Endothelial cell of umbilical vein (primary cell): Measurements from ENCODE around the gene SLC44A4. TPM values are rescaled to one million over a fixed set of nuclear protein-coding genes. Genes with fewer than 3 reads are reported as not detected.

Source experiments
- BruUV-seq: library from RNA; stranded (reverse); fragments of 400-500 nt; replicated peaks from 2 replicates; lab custom pipeline; 2021; lab: Mats Ljungman, UMichigan
- CTCF ChIA-PET: fragments of 300-600, 350-600 bp; sonication (Branson Sonifier 250); formaldehyde crosslinking; loops from one replicate; lab custom pipeline; 2021; ENCODE audit warnings: antibody characterized with exemption, inconsistent platforms; lab: Charles Lee
- POLR2A ChIA-PET: fragments of 300-600, 350-600 bp; sonication (Branson Sonifier 250); formaldehyde crosslinking; loops from one replicate; lab custom pipeline; 2021; ENCODE audit warnings: antibody characterized with exemption, inconsistent platforms; lab: Charles Lee
- DNase-seq: peaks from one replicate; pipeline ENCODE4 v3.0.0-alpha.2; 2011; ENCODE audit warnings: low read depth, low spot score
- FAIRE-seq: peaks from 2 replicates; lab custom pipeline; 2011; peaks lifted over from hg19 to GRCh38; lab: Jason Lieb, UNC
- H2AFZ ChIP-seq: 2 replicates; pipeline ENCODE4 v1.6.0; 2012; ENCODE audit warnings: low read depth, low read length, control low read depth, inconsistent platforms
- H3K27ac ChIP-seq: 2 replicates; pipeline ENCODE4 v1.5.1; 2011; ENCODE audit warnings: low read depth, mild to moderate bottlenecking, control low read depth, low read length, moderate library complexity; ENCODE audit not compliant: insufficient read depth
- H3K27me3 ChIP-seq, 2 experiments: 2 replicates each; pipeline versions ENCODE4 v1.6.0 to v1.6.1; 2011; ENCODE audit warnings: low read length in 2 of 2, mixed read lengths in 1 of 2; ENCODE audit not compliant: control insufficient read depth in 2 of 2, insufficient read depth in 2 of 2
- H3K36me3 ChIP-seq, 2 experiments: 2 replicates in 1 of 2; 3 replicates in 1 of 2; pipeline ENCODE4 v1.5.1; 2011; ENCODE audit warnings: low read length in 2 of 2, mild to moderate bottlenecking in 1 of 2, moderate library complexity in 1 of 2; ENCODE audit not compliant: control insufficient read depth in 2 of 2, insufficient read depth in 2 of 2; ENCODE audit errors: extremely low read depth in 1 of 2
- H3K4me1 ChIP-seq: 3 replicates; pipeline ENCODE4 v1.5.1; 2011; ENCODE audit warnings: mild to moderate bottlenecking, low read length; ENCODE audit not compliant: control insufficient read depth, insufficient read depth; ENCODE audit errors: extremely low read depth
- H3K4me2 ChIP-seq: 2 replicates; pipeline ENCODE4 v1.6.1; 2011; ENCODE audit warnings: low read length, control low read depth, mixed read lengths; ENCODE audit not compliant: insufficient read depth
- H3K4me3 ChIP-seq, 3 experiments: fragments of 200-600 bp in 1 of 3; sonication (generic), shearing (Covaris generic) in 1 of 3; replicated peaks in 1 of 3; 2 replicates each; pipeline ENCODE4 v1.5.1; 2011 to 2016; ENCODE audit warnings: control low read depth in 3 of 3, low read length in 3 of 3, mild to moderate bottlenecking in 2 of 3, inconsistent platforms in 1 of 3, low read depth in 1 of 3, moderate library complexity in 1 of 3; ENCODE audit not compliant: insufficient read depth in 1 of 3
- H3K79me2 ChIP-seq: 2 replicates; pipeline ENCODE4 v1.6.0; 2012; ENCODE audit warnings: low read length, inconsistent platforms; ENCODE audit not compliant: control insufficient read depth, insufficient read depth
- H3K9ac ChIP-seq: replicated peaks from 2 replicates; pipeline ENCODE3; 2011; ENCODE audit warnings: low read length, control low read depth; ENCODE audit not compliant: insufficient read depth; ENCODE audit errors: extremely low read depth
- H3K9me1 ChIP-seq: replicated peaks from 3 replicates; pipeline ENCODE4 v1.6.0; 2011; ENCODE audit warnings: mild to moderate bottlenecking, low read length; ENCODE audit not compliant: control insufficient read depth, insufficient read depth; ENCODE audit errors: extremely low read depth
- H3K9me3 ChIP-seq: replicated peaks from 2 replicates; pipeline ENCODE4 v1.5.1; 2012; ENCODE audit warnings: low read length, inconsistent platforms; ENCODE audit not compliant: control insufficient read depth, insufficient read depth
- H4K20me1 ChIP-seq: replicated peaks from 2 replicates; pipeline ENCODE3; 2011; ENCODE audit warnings: mild to moderate bottlenecking, low read length; ENCODE audit not compliant: control insufficient read depth, insufficient read depth; ENCODE audit errors: extremely low read depth
- EZH2 ChIP-seq: IDR thresholded peaks from 2 replicates; pipeline ENCODE4 v1.6.1; 2012; ENCODE audit warnings: borderline replicate concordance, low read depth, mild to moderate bottlenecking, moderate library complexity, low read length, inconsistent platforms; ENCODE audit not compliant: severe bottlenecking
- FOS ChIP-seq: IDR thresholded peaks from 2 replicates; pipeline ENCODE4 v1.6.1; 2011; ENCODE audit warnings: mild to moderate bottlenecking, low read length, moderate library complexity, borderline replicate concordance; ENCODE audit not compliant: insufficient read depth
- MYC ChIP-seq: IDR thresholded peaks from one replicate; pipeline ENCODE4 v1.6.1; 2011; ENCODE audit warnings: mild to moderate bottlenecking, low read depth, low read length
- POLR2AphosphoS5 ChIP-seq: IDR thresholded peaks from 2 replicates; pipeline ENCODE4 v1.6.1; 2012; ENCODE audit warnings: low read depth, mild to moderate bottlenecking, control low read depth, low read length, moderate library complexity; ENCODE audit not compliant: insufficient read depth
- dilution Hi-C: fragments of 300-500 bp; cut with MboI; formaldehyde crosslinking; loops from one replicate; pipeline ENCODE4 v1.15.0; 2019; ENCODE audit warnings: low sequenced_read_pairs; ENCODE audit not compliant: extremely low pct_ligation_motif_present
- intact Hi-C: fragments of 100-400 bp; cut with micrococcal nuclease; formaldehyde crosslinking; loops from one replicate; pipeline ENCODE4 v1.10.0; 2022
- polyA plus RNA-seq, 4 experiments: library from polyadenylated mRNA; depleted of rRNA in 3 of 4; stranded (reverse) in 3 of 4; unstranded in 1 of 4; fragments of >200 nt; gene quantifications; 2 replicates each; pipeline versions ENCODE4 v1.2.1 to v1.2.3, GENCODE V29; 2011 to 2012; ENCODE audit warnings: missing spikeins in 1 of 4
- total RNA-seq: library from RNA; stranded (reverse); gene quantifications from 2 replicates; pipeline ENCODE4 v1.2.3, GENCODE V29; 2021
- TF ChIP-seq, protein P1 (sequence below), 2 donors: IDR thresholded peaks; 1 replicate in 1 of 2; 2 replicates in 1 of 2; pipeline ENCODE4 v1.5.1; 2011; ENCODE audit warnings: low read length in 2 of 2, mild to moderate bottlenecking in 2 of 2, moderate library complexity in 2 of 2, control low read depth in 1 of 2, inconsistent platforms in 1 of 2, low read depth in 1 of 2; ENCODE audit not compliant: insufficient read depth in 1 of 2; ENCODE audit errors: extremely low read depth in 1 of 2
- TF ChIP-seq, protein P2 (sequence below): IDR thresholded peaks from 2 replicates; pipeline ENCODE4 v1.6.1; 2011; ENCODE audit not compliant: insufficient read depth, insufficient read length

SLC44A4 gene
- total and polyA plus RNA-seq, 2 donors (not counting 3 experiments of a cell fraction or from before 2014, with no cell fraction given): 0.84 to 1.1 TPM

- no peaks in the 10 kb centered on the region for H4K20me1 ChIP-seq
- DNase-seq (no peak), FAIRE-seq (peak; percentile 47)
- H3K4me2 ChIP-seq: no peak overlapping the region
- intact Hi-C loops: no loop called here
- H3K4me3 ChIP-seq: no peak overlapping the region
- dilution Hi-C loops: no loop called here
- H3K36me3 ChIP-seq: no peaks in the 10 kb centered on the region
- H3K9me3 ChIP-seq: no peaks in the 10 kb centered on the region
- BruUV-seq: no TSS peak
- H3K27me3 ChIP-seq: peaks cover 5 to 8% of the 10 kb centered on the region in 2 experiments
- no peaks in the 10 kb centered on the region for H3K4me1 ChIP-seq
- ChIA-PET POLR2A (no interaction called here), CTCF (interaction anchor here (0.9 to 1.1 kb wide), 3 partner anchors 30 to 92 kb away, joined by 3 to 4 read pairs (median 3); no protein-coding TSS in a partner anchor)
- H2AFZ ChIP-seq: no peak overlapping the region
- H3K9me1 ChIP-seq: no peaks in the 10 kb centered on the region
- TF ChIP-seq, protein P1, sequence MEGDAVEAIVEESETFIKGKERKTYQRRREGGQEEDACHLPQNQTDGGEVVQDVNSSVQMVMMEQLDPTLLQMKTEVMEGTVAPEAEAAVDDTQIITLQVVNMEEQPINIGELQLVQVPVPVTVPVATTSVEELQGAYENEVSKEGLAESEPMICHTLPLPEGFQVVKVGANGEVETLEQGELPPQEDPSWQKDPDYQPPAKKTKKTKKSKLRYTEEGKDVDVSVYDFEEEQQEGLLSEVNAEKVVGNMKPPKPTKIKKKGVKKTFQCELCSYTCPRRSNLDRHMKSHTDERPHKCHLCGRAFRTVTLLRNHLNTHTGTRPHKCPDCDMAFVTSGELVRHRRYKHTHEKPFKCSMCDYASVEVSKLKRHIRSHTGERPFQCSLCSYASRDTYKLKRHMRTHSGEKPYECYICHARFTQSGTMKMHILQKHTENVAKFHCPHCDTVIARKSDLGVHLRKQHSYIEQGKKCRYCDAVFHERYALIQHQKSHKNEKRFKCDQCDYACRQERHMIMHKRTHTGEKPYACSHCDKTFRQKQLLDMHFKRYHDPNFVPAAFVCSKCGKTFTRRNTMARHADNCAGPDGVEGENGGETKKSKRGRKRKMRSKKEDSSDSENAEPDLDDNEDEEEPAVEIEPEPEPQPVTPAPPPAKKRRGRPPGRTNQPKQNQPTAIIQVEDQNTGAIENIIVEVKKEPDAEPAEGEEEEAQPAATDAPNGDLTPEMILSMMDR (IDR thresholded peaks at IDR 0.05; ENCODE audit: extremely low read depth in 1 of 2, insufficient read depth in 1 of 2, low read depth in 1 of 2, low read length in 2 of 2): peak in 1 of 2 donors; percentile 5
- TF ChIP-seq POLR2AphosphoS5: no peak
- H3K9ac ChIP-seq: no peak overlapping the region
- no peaks in the 10 kb centered on the region for H3K79me2 ChIP-seq
- H3K27ac ChIP-seq: no peak overlapping the region
These were observed 44.1 kb upstream of the SLC44A4 start for GRCh38 chr6:31922942-31923341.

DNA sequence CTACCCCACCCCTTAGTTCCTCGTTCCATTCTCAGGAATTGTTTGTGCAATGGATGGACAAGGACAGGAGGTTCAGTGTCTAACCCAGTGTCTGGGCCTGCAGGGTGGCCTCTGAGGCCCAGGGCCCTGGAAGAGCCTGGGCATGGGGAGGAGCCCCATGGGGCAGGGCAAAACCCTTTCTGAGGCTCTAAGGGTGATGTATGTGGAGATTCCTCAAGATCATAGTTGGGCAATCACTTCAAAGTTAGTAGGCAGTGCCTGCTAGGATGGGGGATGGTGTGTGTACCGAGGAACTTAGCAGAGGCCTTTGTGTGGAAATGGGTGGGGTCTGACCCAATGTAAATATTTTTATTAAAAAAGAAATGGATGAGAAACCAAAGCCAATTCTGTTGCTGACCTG is 42.0 kb upstream of the SLC44A4 start:
- dilution Hi-C loops: no loop called here
- Histone ChIP-seq H3K27ac (no peak overlapping the region), H2AFZ (no peak overlapping the region), H3K9me1 (no peaks in the 10 kb centered on the region), H3K4me3 (no peak overlapping the region), H3K9me3 (no peaks in the 10 kb centered on the region), H3K27me3 (no peaks in the 10 kb centered on the region), H3K79me2 (no peaks in the 10 kb centered on the region), H3K4me1 (no peaks in the 10 kb centered on the region), H3K4me2 (no peak overlapping the region), H3K36me3 (no peaks in the 10 kb centered on the region), H4K20me1 (no peaks in the 10 kb centered on the region), H3K9ac (no peak overlapping the region)
- POLR2A ChIA-PET: no interaction called here
- TF ChIP-seq MYC (no peak), EZH2 (no peak), FOS (no peak)
- TF ChIP-seq, protein P2, sequence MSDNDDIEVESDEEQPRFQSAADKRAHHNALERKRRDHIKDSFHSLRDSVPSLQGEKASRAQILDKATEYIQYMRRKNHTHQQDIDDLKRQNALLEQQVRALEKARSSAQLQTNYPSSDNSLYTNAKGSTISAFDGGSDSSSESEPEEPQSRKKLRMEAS: no peak
- intact Hi-C loops: no loop called here
- DNase-seq (no peak), FAIRE-seq (no peak)
- no TSS peak for BruUV-seq
- CTCF ChIA-PET: interaction anchor here (0.9 to 1.2 kb wide), 2 partner anchors 20 to 32 kb away, joined by 3 to 5 read pairs; no protein-coding TSS in a partner anchor
